Hepatocyte (in vitro differentiated cells): ENCODE results near the gene SLC1A2.

Source experiments
- EZH2 ChIP-seq: fragments of 200-600 bp; sonication (generic); IDR thresholded peaks from 2 replicates; pipeline ENCODE4 v1.6.1; 2016; ENCODE audit warnings: antibody characterized with exemption, mild to moderate bottlenecking, borderline replicate concordance
- EZH2phosphoT487 ChIP-seq: fragments of 200-600 bp; sonication (generic); IDR thresholded peaks from one replicate; pipeline ENCODE4 v1.6.1; 2018; ENCODE audit warnings: antibody characterized with exemption, mild to moderate bottlenecking, low read depth, moderate library complexity; ENCODE audit not compliant: unreplicated experiment, severe bottlenecking
- TF ChIP-seq, protein P1 (sequence below): fragments of 200-600 bp; sonication (generic); IDR thresholded peaks from 2 replicates; pipeline ENCODE4 v1.5.1; 2016; ENCODE audit warnings: antibody characterized with exemption, mild to moderate bottlenecking; ENCODE audit not compliant: poor library complexity

GRCh38 chr11:35235157-35235468 lies 184.2 kb downstream of the SLC1A2 start:
- TF ChIP-seq EZH2: no peak
- TF ChIP-seq, protein P1, sequence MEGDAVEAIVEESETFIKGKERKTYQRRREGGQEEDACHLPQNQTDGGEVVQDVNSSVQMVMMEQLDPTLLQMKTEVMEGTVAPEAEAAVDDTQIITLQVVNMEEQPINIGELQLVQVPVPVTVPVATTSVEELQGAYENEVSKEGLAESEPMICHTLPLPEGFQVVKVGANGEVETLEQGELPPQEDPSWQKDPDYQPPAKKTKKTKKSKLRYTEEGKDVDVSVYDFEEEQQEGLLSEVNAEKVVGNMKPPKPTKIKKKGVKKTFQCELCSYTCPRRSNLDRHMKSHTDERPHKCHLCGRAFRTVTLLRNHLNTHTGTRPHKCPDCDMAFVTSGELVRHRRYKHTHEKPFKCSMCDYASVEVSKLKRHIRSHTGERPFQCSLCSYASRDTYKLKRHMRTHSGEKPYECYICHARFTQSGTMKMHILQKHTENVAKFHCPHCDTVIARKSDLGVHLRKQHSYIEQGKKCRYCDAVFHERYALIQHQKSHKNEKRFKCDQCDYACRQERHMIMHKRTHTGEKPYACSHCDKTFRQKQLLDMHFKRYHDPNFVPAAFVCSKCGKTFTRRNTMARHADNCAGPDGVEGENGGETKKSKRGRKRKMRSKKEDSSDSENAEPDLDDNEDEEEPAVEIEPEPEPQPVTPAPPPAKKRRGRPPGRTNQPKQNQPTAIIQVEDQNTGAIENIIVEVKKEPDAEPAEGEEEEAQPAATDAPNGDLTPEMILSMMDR: no peak
- TF ChIP-seq EZH2phosphoT487: no peak
